OCI-M2 (cell line): ENCODE results near the gene TMBIM4.
"Not testable (repeated sequence)": the region's sequence is repeated elsewhere in the genome, so short reads cannot be mapped to it uniquely, and the experiment has no call there.

Source experiments
- DNase-seq: peaks from one replicate; lab custom pipeline; 2025; ENCODE audit not compliant: unreplicated experiment; lab: John Stamatoyannopoulos, UW

The TMBIM4 gene

GRCh38 chr12:66169221-66170170, at the start of gene TMBIM4:
Gene TMBIM4 (minus strand): TSS chr12:66169996. CDS start chr12:66169951, 45 bp downstream.
- peak; percentile 49 for DNase-seq

- no peak for DNase-seq
Observed at GRCh38 chr12:66217342-66217917, 47.6 kb upstream of the TMBIM4 start.

- DNase-seq, result not testable (repeated sequence)
Observed at GRCh38 chr12:66213011-66213410, 43.2 kb upstream of the TMBIM4 start.

- DNase-seq, result not testable (repeated sequence)
Observed at GRCh38 chr12:66211573-66211972, 41.8 kb upstream of the TMBIM4 start.

GRCh38 chr12:66210840-66211239, 41.0 kb upstream of the TMBIM4 start:
- DNase-seq, result no peak

GRCh38 chr12:66206141-66206540, 36.3 kb upstream of the TMBIM4 start:
- DNase-seq, result no peak

- DNase-seq, result no peak
Observed at GRCh38 chr12:66203820-66204219, 34.0 kb upstream of the TMBIM4 start.

- no peak for DNase-seq
Observed at GRCh38 chr12:66199831-66200509, 30.2 kb upstream of the TMBIM4 start.

- DNase-seq, result no peak
Observed at GRCh38 chr12:66199141-66199540, 29.3 kb upstream of the TMBIM4 start.

- no peak for DNase-seq
Observed at GRCh38 chr12:66197495-66197921, 27.7 kb upstream of the TMBIM4 start.

GRCh38 chr12:66196806-66197205, 27.0 kb upstream of the TMBIM4 start:
- no peak for DNase-seq

GRCh38 chr12:66195242-66195641, 25.4 kb upstream of the TMBIM4 start:
- no peak for DNase-seq

- no peak for DNase-seq
Observed at GRCh38 chr12:66194122-66194521, 24.3 kb upstream of the TMBIM4 start.

- no peak for DNase-seq
Observed at GRCh38 chr12:66191547-66192126, 21.8 kb upstream of the TMBIM4 start.

- DNase-seq, result no peak
Observed at GRCh38 chr12:66190519-66191370, 20.9 kb upstream of the TMBIM4 start.

GRCh38 chr12:66189889-66190288, 20.1 kb upstream of the TMBIM4 start:
- no peak for DNase-seq

GRCh38 chr12:66189486-66189843, 19.7 kb upstream of the TMBIM4 start:
- DNase-seq, result no peak

- no peak for DNase-seq
Observed at GRCh38 chr12:66188584-66189485, 19.0 kb upstream of the TMBIM4 start, which contains the start of gene IRAK3. Gene IRAK3 (plus strand): TSS chr12:66189214. CDS start chr12:66189300, 86 bp downstream.

- no peak for DNase-seq
Observed at GRCh38 chr12:66187821-66188220, 18.0 kb upstream of the TMBIM4 start.
